HepG2 (cell line): ENCODE data around the gene DOK1. TPM values are rescaled to one million over a fixed set of nuclear protein-coding genes. Genes with fewer than 3 reads are reported as not detected.
A peak's percentile ranks its signal among the peaks of the same experiment; 100 is the strongest.

Source experiments
- ATAC-seq: fragments of 200-7000 bp; cut with Tn5 transposase; 3 replicates; pipeline ENCODE4 v1.9.1; 2020; ENCODE audit warnings: mild to moderate bottlenecking, moderate library complexity
- BruUV-seq: library from RNA; stranded (reverse); fragments of 400-500 nt; replicated peaks from 2 replicates; lab custom pipeline; 2021; lab: Mats Ljungman, UMichigan
- CTCF ChIA-PET: fragments of 300-600 bp; formaldehyde crosslinking; extraction: SDS; loops from one replicate; lab custom pipeline; 2021; ENCODE audit warnings: low total read pairs, inconsistent platforms, low intra/inter-chr PET ratio; lab: Yijun Ruan, JAX
- POLR2A ChIA-PET: fragments of 350-600 bp; sonication (Branson Sonifier 250); formaldehyde crosslinking; loops from one replicate; lab custom pipeline; 2020; ENCODE audit warnings: antibody characterized with exemption, inconsistent platforms; lab: Yijun Ruan, JAX
- DNase-seq: peaks from one replicate; pipeline ENCODE4 v3.0.0-alpha.2; 2015; ENCODE audit warnings: low spot score
- FAIRE-seq: peaks from 3 replicates; lab custom pipeline; 2011; peaks lifted over from hg19 to GRCh38; lab: Jason Lieb, UNC
- H2AFZ ChIP-seq: one replicate; pipeline ENCODE4 v1.6.1; 2011; ENCODE audit warnings: low read length, inconsistent platforms
- H3K27ac ChIP-seq: fragments of 300-600 bp; 3 replicates; pipeline ENCODE4 v1.8.0; 2011; ENCODE audit warnings: mixed run types, mild to moderate bottlenecking, mixed read lengths, low read length, inconsistent platforms; ENCODE audit not compliant: insufficient read depth; ENCODE audit errors: extremely low read length
- H3K27me3 ChIP-seq, 2 experiments: fragments of 200-600 bp in 1 of 2; 2 replicates in 1 of 2; 3 replicates in 1 of 2; pipeline versions ENCODE4 v1.6.0 to v1.8.0; 2011; ENCODE audit warnings: low read length in 2 of 2, mild to moderate bottlenecking in 2 of 2, moderate library complexity in 2 of 2, inconsistent platforms in 1 of 2; ENCODE audit not compliant: insufficient read depth in 2 of 2, control insufficient read depth in 1 of 2
- H3K36me3 ChIP-seq, 2 experiments: fragments of 200-600 bp in 1 of 2; replicated peaks in 1 of 2; 2 replicates in 1 of 2; 3 replicates in 1 of 2; pipeline versions ENCODE4 v1.5.1 to v1.8.0; 2011; ENCODE audit warnings: low read length in 2 of 2, inconsistent platforms in 1 of 2; ENCODE audit not compliant: insufficient read depth in 2 of 2, control insufficient read depth in 1 of 2
- H3K4me1 ChIP-seq: 2 replicates; pipeline ENCODE4 v1.5.1; 2012; ENCODE audit warnings: low read length, inconsistent platforms; ENCODE audit not compliant: insufficient read depth
- H3K4me2 ChIP-seq: 2 replicates; pipeline ENCODE4 v1.6.0; 2011; ENCODE audit warnings: low read depth, low read length, inconsistent platforms
- H3K4me3 ChIP-seq, 3 experiments: fragments of 200-600 bp in 1 of 3; sonication (generic), shearing (Covaris generic) in 1 of 3; replicated peaks in 1 of 3; 2 replicates each; pipeline ENCODE4 v1.5.1; 2011 to 2016; ENCODE audit warnings: low read length in 3 of 3, inconsistent platforms in 2 of 3, low read depth in 2 of 3, mild to moderate bottlenecking in 2 of 3, control low read depth in 1 of 3, mixed read lengths in 1 of 3; ENCODE audit not compliant: insufficient read depth in 1 of 3
- H3K79me2 ChIP-seq: one replicate; pipeline ENCODE4 v1.6.1; 2011; ENCODE audit warnings: low read length, inconsistent platforms; ENCODE audit not compliant: insufficient read depth
- H3K9ac ChIP-seq: 2 replicates; pipeline ENCODE4 v1.6.0; 2011; ENCODE audit warnings: mild to moderate bottlenecking, low read depth, low read length, inconsistent platforms; ENCODE audit not compliant: insufficient read depth
- H3K9me3 ChIP-seq: 2 replicates; pipeline ENCODE4 v1.5.1; 2012; ENCODE audit warnings: mild to moderate bottlenecking, low read length
- H4K20me1 ChIP-seq: 2 replicates; pipeline ENCODE4 v1.6.0; 2011; ENCODE audit warnings: inconsistent platforms, mild to moderate bottlenecking, low read length, moderate library complexity; ENCODE audit not compliant: insufficient read depth
- GTF3A ChIP-seq: sonication (generic); formaldehyde crosslinking; conservative IDR thresholded peaks from 2 replicates; pipeline ENCODE4 v1.4.0; 2020; ENCODE audit warnings: mild to moderate bottlenecking, missing genetic modification reagents
- GZF1 ChIP-seq: sonication (generic); formaldehyde crosslinking; IDR thresholded peaks from 2 replicates; pipeline ENCODE4 v1.5.1; 2020; ENCODE audit warnings: mild to moderate bottlenecking, missing genetic modification reagents
- NCOA1 ChIP-seq: sonication (generic); formaldehyde crosslinking; IDR thresholded peaks from 2 replicates; pipeline ENCODE4 v1.9.0; 2021; ENCODE audit warnings: missing genetic modification reagents
- ZFX ChIP-seq: sonication (generic); formaldehyde crosslinking; IDR thresholded peaks from 2 replicates; pipeline ENCODE4 v1.4.0; 2020; ENCODE audit warnings: mild to moderate bottlenecking, low read depth, missing genetic modification reagents, moderate library complexity
- ZNF556 ChIP-seq: sonication (generic); formaldehyde crosslinking; IDR thresholded peaks from 2 replicates; pipeline ENCODE4 v1.4.0; 2020; ENCODE audit warnings: mild to moderate bottlenecking, missing genetic modification reagents, borderline replicate concordance
- ZNF644 ChIP-seq: IDR thresholded peaks from 2 replicates; pipeline ENCODE4 v1.6.1; 2016; ENCODE audit warnings: low read depth
- ZNF704 ChIP-seq: sonication (generic); formaldehyde crosslinking; IDR thresholded peaks from 2 replicates; pipeline ENCODE4 v1.8.1; 2023; ENCODE audit warnings: mild to moderate bottlenecking, inconsistent platforms, moderate library complexity, missing genetic modification reagents, borderline replicate concordance
- WGBS: methylation state at CpG from one replicate; pipeline ENCODE4 v1.1.6; 2017; ENCODE audit warnings: low lambda C conversion rate; 5-methylcytosine and 5-hydroxymethylcytosine counted together
- in situ Hi-C: cut with HindIII; loops from 2 replicates; pipeline ENCODE4 v1.10.0; 2017; ENCODE audit warnings: low pct_unique_long_range_greater_than_20kb; ENCODE audit not compliant: extremely low pct_ligation_motif_present
- intact Hi-C: fragments of 100-400 bp; cut with micrococcal nuclease; formaldehyde crosslinking; loops from one replicate; pipeline ENCODE4 v1.10.0; 2022; ENCODE audit not compliant: unreplicated experiment
- polyA plus RNA-seq, 8 experiments: library from polyadenylated mRNA; depleted of rRNA in 3 of 8; stranded (reverse) in 7 of 8; unstranded in 1 of 8; fragments of >200 nt; fragmentation: Illumina TruSeq in 4 of 8; extraction: Trizol in 4 of 8; gene quantifications; 2 replicates each; pipeline versions ENCODE4 v1.2.1 to v1.2.3, GENCODE V29; 2011 to 2016; ENCODE audit warnings: low read depth in 4 of 8, missing spikeins in 1 of 8, mixed read lengths in 1 of 8; ENCODE audit not compliant: insufficient read depth in 1 of 8
- total RNA-seq, 5 experiments: library from RNA; depleted of rRNA; stranded (reverse); fragments of >200 nt; fragmentation: Illumina TruSeq; extraction: Trizol; gene quantifications; 2 replicates each; pipeline ENCODE4 v1.2.3, GENCODE V29; 2016; ENCODE audit warnings: low read depth in 1 of 5
- TF ChIP-seq, protein P1 (sequence below): sonication (generic); formaldehyde crosslinking; IDR thresholded peaks from 2 replicates; pipeline ENCODE4 v1.4.0; 2020; ENCODE audit warnings: missing genetic modification reagents
- TF ChIP-seq, protein P2 (sequence below): sonication (generic); formaldehyde crosslinking; IDR thresholded peaks from 2 replicates; pipeline ENCODE4 v1.5.0; 2020; ENCODE audit warnings: mild to moderate bottlenecking, missing genetic modification reagents, borderline replicate concordance

The DOK1 gene
- total and polyA plus RNA-seq, 2 of the 13 experiments (the other 11 are each of a cell fraction or from before 2014, with no cell fraction given) = 0.53 to 0.74 TPM

DNA sequence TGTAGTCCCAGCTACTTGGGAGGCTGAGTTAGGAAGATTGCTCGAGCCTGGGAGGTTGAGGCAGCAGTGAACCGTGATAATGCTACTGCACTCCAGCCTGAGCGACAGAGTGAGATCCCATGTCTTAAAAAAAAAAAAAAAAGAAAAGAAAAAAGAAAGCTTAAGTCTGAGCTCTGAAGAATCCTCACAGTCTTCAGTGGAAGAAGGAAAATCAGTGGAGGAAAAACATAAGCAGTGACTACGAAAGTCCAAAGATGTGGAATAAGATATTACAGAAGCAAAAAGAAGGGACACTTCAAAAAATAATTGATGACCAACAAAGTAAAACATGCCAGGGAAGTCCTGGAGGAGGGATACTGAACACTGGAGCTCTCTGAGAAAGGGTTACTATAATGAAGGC lies 44.2 kb upstream of the DOK1 start (continued):
- TF ChIP-seq, protein P1, sequence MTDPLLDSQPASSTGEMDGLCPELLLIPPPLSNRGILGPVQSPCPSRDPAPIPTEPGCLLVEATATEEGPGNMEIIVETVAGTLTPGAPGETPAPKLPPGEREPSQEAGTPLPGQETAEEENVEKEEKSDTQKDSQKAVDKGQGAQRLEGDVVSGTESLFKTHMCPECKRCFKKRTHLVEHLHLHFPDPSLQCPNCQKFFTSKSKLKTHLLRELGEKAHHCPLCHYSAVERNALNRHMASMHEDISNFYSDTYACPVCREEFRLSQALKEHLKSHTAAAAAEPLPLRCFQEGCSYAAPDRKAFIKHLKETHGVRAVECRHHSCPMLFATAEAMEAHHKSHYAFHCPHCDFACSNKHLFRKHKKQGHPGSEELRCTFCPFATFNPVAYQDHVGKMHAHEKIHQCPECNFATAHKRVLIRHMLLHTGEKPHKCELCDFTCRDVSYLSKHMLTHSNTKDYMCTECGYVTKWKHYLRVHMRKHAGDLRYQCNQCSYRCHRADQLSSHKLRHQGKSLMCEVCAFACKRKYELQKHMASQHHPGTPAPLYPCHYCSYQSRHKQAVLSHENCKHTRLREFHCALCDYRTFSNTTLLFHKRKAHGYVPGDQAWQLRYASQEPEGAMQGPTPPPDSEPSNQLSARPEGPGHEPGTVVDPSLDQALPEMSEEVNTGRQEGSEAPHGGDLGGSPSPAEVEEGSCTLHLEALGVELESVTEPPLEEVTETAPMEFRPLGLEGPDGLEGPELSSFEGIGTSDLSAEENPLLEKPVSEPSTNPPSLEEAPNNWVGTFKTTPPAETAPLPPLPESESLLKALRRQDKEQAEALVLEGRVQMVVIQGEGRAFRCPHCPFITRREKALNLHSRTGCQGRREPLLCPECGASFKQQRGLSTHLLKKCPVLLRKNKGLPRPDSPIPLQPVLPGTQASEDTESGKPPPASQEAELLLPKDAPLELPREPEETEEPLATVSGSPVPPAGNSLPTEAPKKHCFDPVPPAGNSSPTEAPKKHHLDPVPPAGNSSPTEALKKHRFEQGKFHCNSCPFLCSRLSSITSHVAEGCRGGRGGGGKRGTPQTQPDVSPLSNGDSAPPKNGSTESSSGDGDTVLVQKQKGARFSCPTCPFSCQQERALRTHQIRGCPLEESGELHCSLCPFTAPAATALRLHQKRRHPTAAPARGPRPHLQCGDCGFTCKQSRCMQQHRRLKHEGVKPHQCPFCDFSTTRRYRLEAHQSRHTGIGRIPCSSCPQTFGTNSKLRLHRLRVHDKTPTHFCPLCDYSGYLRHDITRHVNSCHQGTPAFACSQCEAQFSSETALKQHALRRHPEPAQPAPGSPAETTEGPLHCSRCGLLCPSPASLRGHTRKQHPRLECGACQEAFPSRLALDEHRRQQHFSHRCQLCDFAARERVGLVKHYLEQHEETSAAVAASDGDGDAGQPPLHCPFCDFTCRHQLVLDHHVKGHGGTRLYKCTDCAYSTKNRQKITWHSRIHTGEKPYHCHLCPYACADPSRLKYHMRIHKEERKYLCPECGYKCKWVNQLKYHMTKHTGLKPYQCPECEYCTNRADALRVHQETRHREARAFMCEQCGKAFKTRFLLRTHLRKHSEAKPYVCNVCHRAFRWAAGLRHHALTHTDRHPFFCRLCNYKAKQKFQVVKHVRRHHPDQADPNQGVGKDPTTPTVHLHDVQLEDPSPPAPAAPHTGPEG (CRISPR knock-in tag) = no peak

DNA sequence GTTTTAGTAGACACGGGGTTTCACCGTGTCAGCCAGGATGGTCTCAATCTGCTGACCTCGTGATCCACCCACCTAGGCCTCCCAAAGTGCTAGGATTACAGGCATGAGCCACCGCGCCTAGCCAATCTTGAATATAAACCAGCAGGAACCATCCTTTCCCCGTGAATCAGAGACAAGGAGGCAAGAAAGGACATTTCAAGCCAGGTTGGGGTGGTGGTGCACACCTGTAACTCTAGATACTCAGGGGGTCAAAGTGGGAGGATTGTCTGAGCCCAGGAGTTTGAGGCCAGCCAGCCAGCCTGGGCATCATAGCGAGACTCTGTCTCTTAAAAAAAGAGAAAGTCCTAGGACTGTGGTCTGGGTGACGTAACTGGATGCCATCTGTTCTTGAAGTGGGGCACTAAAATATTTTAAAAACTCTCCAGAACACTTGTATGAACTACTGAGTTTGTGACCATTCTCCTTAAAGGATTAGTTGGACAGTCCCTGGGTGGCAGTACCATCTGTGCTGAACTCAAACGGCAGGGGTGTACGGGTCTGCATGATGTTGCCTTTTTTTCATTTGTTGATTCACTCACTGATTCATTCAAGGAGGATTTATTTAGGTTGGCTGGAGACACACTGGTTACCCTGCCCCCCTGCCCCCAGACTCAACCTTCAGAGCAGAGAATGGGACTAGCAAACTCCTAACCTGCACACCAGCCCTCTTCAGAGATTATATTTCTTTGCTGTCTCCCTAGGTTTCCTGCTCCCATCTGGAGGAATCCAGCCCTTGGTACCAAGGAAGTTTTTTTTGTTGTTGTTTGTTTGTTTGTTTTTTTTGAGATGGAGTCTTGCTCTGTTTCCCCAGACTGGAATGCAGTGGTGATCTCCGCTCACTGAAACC lies 43.2 kb upstream of the DOK1 start:
- no peak overlapping the region for H3K27ac ChIP-seq
- no TSS peak for BruUV-seq
- POLR2A ChIA-PET = interaction anchor here (0.6 to 16.5 kb wide), 10 partner anchors 9 to 312 kb away, joined by 3 to 795 read pairs (median 8); partner anchors contain the start of genes AUP1, CCDC142, DQX1 and HTRA2
- FAIRE-seq = no peak
- 0 out of 2 replicates have a peak overlapping the region, but pooled peaks have one; percentile 0 for H3K4me2 ChIP-seq
- ATAC-seq = no peak
- no peak for DNase-seq
- H3K36me3 ChIP-seq = no peaks in the 10 kb centered on the region; a peak in 1 of 5 replicates
- CTCF ChIA-PET = no interaction called here
- H3K4me3 ChIP-seq = no peak overlapping the region; a peak in 1 of 6 replicates
- H4K20me1 ChIP-seq = no peaks in the 10 kb centered on the region
- no peak overlapping the region for H2AFZ ChIP-seq
- WGBS = 51% methylated on average over 11 of the region's 11 CpGs
- peaks cover 61% of the 10 kb centered on the region for H3K4me1 ChIP-seq
- peaks cover 8% of the 10 kb centered on the region for H3K79me2 ChIP-seq
- in situ Hi-C loops (no loop called here), intact Hi-C loops (no loop called here)
- no peak overlapping the region for H3K9ac ChIP-seq
- H3K27me3 ChIP-seq = no peaks in the 10 kb centered on the region; a peak in 1 of 5 replicates
- H3K9me3 ChIP-seq = no peaks in the 10 kb centered on the region
- no peak for TF ChIP-seq ZNF704 (CRISPR knock-in tag)
- TF ChIP-seq, protein P2, sequence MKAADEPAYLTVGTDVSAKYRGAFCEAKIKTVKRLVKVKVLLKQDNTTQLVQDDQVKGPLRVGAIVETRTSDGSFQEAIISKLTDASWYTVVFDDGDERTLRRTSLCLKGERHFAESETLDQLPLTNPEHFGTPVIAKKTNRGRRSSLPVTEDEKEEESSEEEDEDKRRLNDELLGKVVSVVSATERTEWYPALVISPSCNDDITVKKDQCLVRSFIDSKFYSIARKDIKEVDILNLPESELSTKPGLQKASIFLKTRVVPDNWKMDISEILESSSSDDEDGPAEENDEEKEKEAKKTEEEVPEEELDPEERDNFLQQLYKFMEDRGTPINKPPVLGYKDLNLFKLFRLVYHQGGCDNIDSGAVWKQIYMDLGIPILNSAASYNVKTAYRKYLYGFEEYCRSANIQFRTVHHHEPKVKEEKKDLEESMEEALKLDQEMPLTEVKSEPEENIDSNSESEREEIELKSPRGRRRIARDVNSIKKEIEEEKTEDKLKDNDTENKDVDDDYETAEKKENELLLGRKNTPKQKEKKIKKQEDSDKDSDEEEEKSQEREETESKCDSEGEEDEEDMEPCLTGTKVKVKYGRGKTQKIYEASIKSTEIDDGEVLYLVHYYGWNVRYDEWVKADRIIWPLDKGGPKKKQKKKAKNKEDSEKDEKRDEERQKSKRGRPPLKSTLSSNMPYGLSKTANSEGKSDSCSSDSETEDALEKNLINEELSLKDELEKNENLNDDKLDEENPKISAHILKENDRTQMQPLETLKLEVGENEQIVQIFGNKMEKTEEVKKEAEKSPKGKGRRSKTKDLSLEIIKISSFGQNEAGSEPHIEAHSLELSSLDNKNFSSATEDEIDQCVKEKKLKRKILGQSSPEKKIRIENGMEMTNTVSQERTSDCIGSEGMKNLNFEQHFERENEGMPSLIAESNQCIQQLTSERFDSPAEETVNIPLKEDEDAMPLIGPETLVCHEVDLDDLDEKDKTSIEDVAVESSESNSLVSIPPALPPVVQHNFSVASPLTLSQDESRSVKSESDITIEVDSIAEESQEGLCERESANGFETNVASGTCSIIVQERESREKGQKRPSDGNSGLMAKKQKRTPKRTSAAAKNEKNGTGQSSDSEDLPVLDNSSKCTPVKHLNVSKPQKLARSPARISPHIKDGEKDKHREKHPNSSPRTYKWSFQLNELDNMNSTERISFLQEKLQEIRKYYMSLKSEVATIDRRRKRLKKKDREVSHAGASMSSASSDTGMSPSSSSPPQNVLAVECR = no peak
- 0 out of 2 replicates have a peak, but pooled peaks have one; percentile 47 for TF ChIP-seq GZF1 (CRISPR knock-in tag)
- no peak for TF ChIP-seq ZFX (CRISPR knock-in tag)
- no peak for TF ChIP-seq GTF3A (CRISPR knock-in tag)
- TF ChIP-seq ZNF556 = no peak
- TF ChIP-seq NCOA1 (CRISPR knock-in tag) = no peak
- TF ChIP-seq ZNF644 (CRISPR knock-in tag) = no peak
